ENCODE measurements around the gene SRSF1.

Gene SRSF1

GRCh38 chr17:58041161-58041560, 34.1 kb upstream of the SRSF1 start:
- no peak overlapping the region for H3K27ac Mint-ChIP-seq
- peaks cover 1% of the 10 kb centered on the region for H3K9me3 Mint-ChIP-seq
- no peaks in the 10 kb centered on the region for H3K36me3 Mint-ChIP-seq
- DNase-seq (ENCODE audit: low spot score in 2 of 2), result no peak
- no peak overlapping the region for H3K4me3 Mint-ChIP-seq
- no peak for ATAC-seq (ENCODE audit: low read depth)
- H3K4me1 Mint-ChIP-seq, result no peaks in the 10 kb centered on the region
- peaks cover 19% of the 10 kb centered on the region for H3K27me3 Mint-ChIP-seq

- no peaks in the 10 kb centered on the region for H3K36me3 Mint-ChIP-seq
- no peaks in the 10 kb centered on the region for H3K4me1 Mint-ChIP-seq
- no peak overlapping the region for H3K4me3 Mint-ChIP-seq
- H3K27me3 Mint-ChIP-seq, result peaks cover 19% of the 10 kb centered on the region
- no peak overlapping the region for H3K27ac Mint-ChIP-seq
- no peak for ATAC-seq (ENCODE audit: low read depth)
- H3K9me3 Mint-ChIP-seq, result peaks cover 1% of the 10 kb centered on the region
- no peak for DNase-seq (ENCODE audit: low spot score in 2 of 2)
Observed at GRCh38 chr17:58040386-58040785, 33.3 kb upstream of the SRSF1 start.

GRCh38 chr17:58039975-58040374, 32.9 kb upstream of the SRSF1 start:
- DNase-seq (ENCODE audit: low spot score in 2 of 2), result no peak
- Mint-ChIP-seq H3K4me1 (no peaks in the 10 kb centered on the region), H3K27me3 (peaks cover 20% of the 10 kb centered on the region), H3K27ac (no peak overlapping the region), H3K9me3 (peaks cover 1% of the 10 kb centered on the region), H3K4me3 (no peak overlapping the region), H3K36me3 (no peaks in the 10 kb centered on the region)
- no peak for ATAC-seq (ENCODE audit: low read depth)

GRCh38 chr17:58032691-58033415, 25.8 kb upstream of the SRSF1 start:
- no peak for ATAC-seq (ENCODE audit: low read depth)

GRCh38 chr17:58028578-58028977, 21.5 kb upstream of the SRSF1 start:
- Mint-ChIP-seq H3K27me3 (peaks cover 15% of the 10 kb centered on the region), H3K27ac (no peak overlapping the region), H3K4me3 (no peak overlapping the region), H3K36me3 (no peaks in the 10 kb centered on the region), H3K4me1 (no peaks in the 10 kb centered on the region), H3K9me3 (peaks cover 1% of the 10 kb centered on the region)
- ATAC-seq (ENCODE audit: low read depth), result no peak
- DNase-seq (ENCODE audit: low spot score in 2 of 2), result no peak

More at GRCh38 chr17:58032691-58033415, 25.8 kb upstream of the SRSF1 start:
- peaks cover 7% of the 10 kb centered on the region for H3K27me3 Mint-ChIP-seq
- no peak overlapping the region for H3K4me3 Mint-ChIP-seq
- peaks cover 1% of the 10 kb centered on the region for H3K9me3 Mint-ChIP-seq
- no peak for DNase-seq (ENCODE audit: low spot score in 2 of 2)
- no peaks in the 10 kb centered on the region for H3K4me1 Mint-ChIP-seq
- no peaks in the 10 kb centered on the region for H3K36me3 Mint-ChIP-seq
- no peak overlapping the region for H3K27ac Mint-ChIP-seq

- DNase-seq (ENCODE audit: low spot score in 2 of 2), result no peak
- ATAC-seq (ENCODE audit: low read depth), result no peak
- no peaks in the 10 kb centered on the region for H3K4me1 Mint-ChIP-seq
- H3K27ac Mint-ChIP-seq, result no peak overlapping the region
- H3K36me3 Mint-ChIP-seq, result peaks cover 2% of the 10 kb centered on the region
- peaks cover 6% of the 10 kb centered on the region for H3K27me3 Mint-ChIP-seq
- no peaks in the 10 kb centered on the region for H3K9me3 Mint-ChIP-seq
- no peak overlapping the region for H3K4me3 Mint-ChIP-seq
Observed at GRCh38 chr17:58020401-58020800, 13.4 kb upstream of the SRSF1 start.

- Mint-ChIP-seq H3K27ac (no peak overlapping the region), H3K27me3 (peaks cover 6% of the 10 kb centered on the region), H3K4me3 (no peak overlapping the region), H3K4me1 (no peaks in the 10 kb centered on the region), H3K36me3 (peaks cover 2% of the 10 kb centered on the region), H3K9me3 (no peaks in the 10 kb centered on the region)
- no peak for ATAC-seq (ENCODE audit: low read depth)
- DNase-seq (ENCODE audit: low spot score in 2 of 2), result no peak
Observed at GRCh38 chr17:58019521-58019920, 12.5 kb upstream of the SRSF1 start.

- no peak overlapping the region for H3K4me3 Mint-ChIP-seq
- ATAC-seq (ENCODE audit: low read depth), result no peak
- H3K36me3 Mint-ChIP-seq, result peaks cover 2% of the 10 kb centered on the region
- no peak overlapping the region for H3K27ac Mint-ChIP-seq
- no peaks in the 10 kb centered on the region for H3K9me3 Mint-ChIP-seq
- no peaks in the 10 kb centered on the region for H3K4me1 Mint-ChIP-seq
- peaks cover 3% of the 10 kb centered on the region for H3K27me3 Mint-ChIP-seq
- no peak for DNase-seq (ENCODE audit: low spot score in 2 of 2)
Observed at GRCh38 chr17:58019039-58019438, 12.0 kb upstream of the SRSF1 start.

- H3K4me3 Mint-ChIP-seq, result no peak overlapping the region
- H3K27ac Mint-ChIP-seq, result no peak overlapping the region
- peaks cover 15% of the 10 kb centered on the region for H3K4me1 Mint-ChIP-seq
- DNase-seq (ENCODE audit: low spot score in 2 of 2), result no peak
- ATAC-seq (ENCODE audit: low read depth), result no peak
- no peaks in the 10 kb centered on the region for H3K9me3 Mint-ChIP-seq
- H3K27me3 Mint-ChIP-seq, result no peaks in the 10 kb centered on the region
- peaks cover 11% of the 10 kb centered on the region for H3K36me3 Mint-ChIP-seq
Observed at GRCh38 chr17:58010067-58010799, 3.2 kb upstream of the SRSF1 start.

- Mint-ChIP-seq H3K27ac (peak overlapping the region; percentile 98), H3K9me3 (no peaks in the 10 kb centered on the region), H3K27me3 (no peaks in the 10 kb centered on the region), H3K4me3 (peak overlapping the region; percentile 99), H3K4me1 (peaks cover 25% of the 10 kb centered on the region), H3K36me3 (peaks cover 22% of the 10 kb centered on the region)
- DNase-seq (ENCODE audit: low spot score in 2 of 2), result no peak
- no peak for ATAC-seq (ENCODE audit: low read depth)
Observed at GRCh38 chr17:58007781-58008706, 998 bp upstream of the SRSF1 start.

GRCh38 chr17:58006560-58006923, 504 bp downstream of the SRSF1 start:
- H3K36me3 Mint-ChIP-seq, result peaks cover 25% of the 10 kb centered on the region
- H3K27me3 Mint-ChIP-seq, result no peaks in the 10 kb centered on the region
- peak overlapping the region; percentile 98 for H3K27ac Mint-ChIP-seq
- ATAC-seq (ENCODE audit: low read depth) (peak; percentile 5), DNase-seq (ENCODE audit: low spot score in 2 of 2) (peak in 1 of 2 donors; percentile 42)
- H3K9me3 Mint-ChIP-seq, result no peaks in the 10 kb centered on the region
- peaks cover 29% of the 10 kb centered on the region for H3K4me1 Mint-ChIP-seq
- H3K4me3 Mint-ChIP-seq, result peak overlapping the region; percentile 99

- Mint-ChIP-seq H3K36me3 (peaks cover 25% of the 10 kb centered on the region), H3K27ac (peak overlapping the region; percentile 98), H3K4me1 (peaks cover 29% of the 10 kb centered on the region), H3K9me3 (no peaks in the 10 kb centered on the region), H3K4me3 (peak overlapping the region; percentile 99), H3K27me3 (no peaks in the 10 kb centered on the region)
- ATAC-seq (ENCODE audit: low read depth) (no peak), DNase-seq (ENCODE audit: low spot score in 2 of 2) (no peak)
Observed at GRCh38 chr17:58005728-58006559, 1.1 kb downstream of the SRSF1 start.

GRCh38 chr17:58005031-58005727, 1.9 kb downstream of the SRSF1 start:
- Mint-ChIP-seq H3K4me3 (peak overlapping the region; percentile 99), H3K36me3 (peaks cover 25% of the 10 kb centered on the region), H3K27me3 (no peaks in the 10 kb centered on the region), H3K4me1 (peaks cover 29% of the 10 kb centered on the region), H3K9me3 (no peaks in the 10 kb centered on the region), H3K27ac (peak overlapping the region; percentile 98)
- DNase-seq (ENCODE audit: low spot score in 2 of 2) (no peak), ATAC-seq (ENCODE audit: low read depth) (no peak)

Data from memory B cell (primary cell).